SJSA1 (cell line): ENCODE results near the gene DAZAP1. TPM values are rescaled to one million over a fixed set of nuclear protein-coding genes. Genes with fewer than 3 reads are reported as not detected.

Source experiments
- DNase-seq, 2 experiments: peaks; one replicate each; pipeline ENCODE4 v3.0.0-alpha.2; 2015 to 2020; ENCODE audit warnings: low spot score in 2 of 2, low read depth in 1 of 2
- H3K27ac ChIP-seq: fragments of 250-450 bp; sonication (Bioruptor Pico); 2 replicates; pipeline ENCODE4 v1.5.1; 2020; ENCODE audit warnings: mild to moderate bottlenecking, moderate library complexity
- H3K27me3 ChIP-seq: fragments of 250-450 bp; sonication (Bioruptor Pico); replicated peaks from 2 replicates; pipeline ENCODE4 v1.5.1; 2020; ENCODE audit warnings: mild to moderate bottlenecking, moderate library complexity
- H3K36me3 ChIP-seq: fragments of 250-450 bp; sonication (Bioruptor Pico); 2 replicates; pipeline ENCODE4 v1.5.1; 2020; ENCODE audit warnings: mild to moderate bottlenecking
- H3K4me1 ChIP-seq: fragments of 250-450 bp; sonication (Bioruptor Pico); replicated peaks from 2 replicates; pipeline ENCODE4 v1.6.1; 2021; ENCODE audit warnings: mild to moderate bottlenecking
- H3K4me3 ChIP-seq: fragments of 250-450 bp; sonication (Bioruptor Pico); 2 replicates; pipeline ENCODE4 v1.5.1; 2020; ENCODE audit warnings: mild to moderate bottlenecking
- H3K9me3 ChIP-seq: fragments of 250-450 bp; sonication (Bioruptor Pico); replicated peaks from 2 replicates; pipeline ENCODE4 v1.5.1; 2020; ENCODE audit warnings: mild to moderate bottlenecking
- total RNA-seq: library from RNA; depleted of rRNA; stranded (reverse); fragments of >200 nt; shearing (Covaris generic); gene quantifications from 2 replicates; pipeline ENCODE4 v1.2.3, GENCODE V29; 2014

DAZAP1 gene
- total RNA-seq, 1 experiment from 2014 or later, result 131 TPM

DNA sequence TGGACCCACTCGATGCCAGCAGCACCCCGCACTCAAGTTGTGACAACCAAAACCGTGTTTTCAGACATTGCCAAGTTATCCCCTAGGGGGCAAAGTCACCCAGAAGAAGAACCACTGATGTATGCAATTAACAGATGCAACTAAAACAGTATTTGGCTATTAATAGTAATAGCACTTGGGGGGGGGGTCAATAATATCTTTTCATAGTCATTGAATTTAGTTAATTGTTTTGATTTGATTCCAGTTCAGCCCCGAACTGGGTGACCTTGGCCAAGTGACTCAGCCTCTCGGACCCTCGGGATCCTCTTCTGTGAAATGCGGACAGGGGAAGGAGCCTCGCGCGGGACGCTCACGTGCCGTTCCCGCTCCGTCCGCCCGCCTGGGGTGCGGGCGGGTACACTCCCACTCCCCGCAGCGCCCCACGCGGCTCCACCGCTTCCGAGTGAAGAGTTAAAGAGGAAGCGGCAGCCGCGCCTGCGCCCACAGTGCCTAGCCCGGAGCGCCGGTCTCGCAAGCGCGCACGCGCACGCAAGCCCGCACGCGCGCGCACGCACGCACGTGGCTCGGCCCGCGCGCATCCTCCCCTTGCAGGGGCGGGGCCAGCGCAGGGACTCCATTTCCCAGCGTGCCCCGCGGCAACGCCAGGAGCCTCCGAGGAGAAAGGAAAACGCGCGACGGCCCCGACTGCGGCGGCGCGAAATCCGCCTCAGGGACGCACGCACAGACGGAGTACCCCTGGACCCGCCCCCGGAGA, 435 bp upstream of the DAZAP1 start:
- no peaks in the 10 kb centered on the region; the same call in 1 of the 2 replicates for H3K9me3 ChIP-seq
- H3K27ac ChIP-seq, result peak overlapping the region; percentile 43
- peaks cover 44% of the 10 kb centered on the region for H3K4me1 ChIP-seq
- H3K36me3 ChIP-seq, result peaks cover 45% of the 10 kb centered on the region
- H3K27me3 ChIP-seq, result no peaks in the 10 kb centered on the region
- peak overlapping the region; percentile 98 for H3K4me3 ChIP-seq
- peak; percentile 98 to 99 for DNase-seq

DNA sequence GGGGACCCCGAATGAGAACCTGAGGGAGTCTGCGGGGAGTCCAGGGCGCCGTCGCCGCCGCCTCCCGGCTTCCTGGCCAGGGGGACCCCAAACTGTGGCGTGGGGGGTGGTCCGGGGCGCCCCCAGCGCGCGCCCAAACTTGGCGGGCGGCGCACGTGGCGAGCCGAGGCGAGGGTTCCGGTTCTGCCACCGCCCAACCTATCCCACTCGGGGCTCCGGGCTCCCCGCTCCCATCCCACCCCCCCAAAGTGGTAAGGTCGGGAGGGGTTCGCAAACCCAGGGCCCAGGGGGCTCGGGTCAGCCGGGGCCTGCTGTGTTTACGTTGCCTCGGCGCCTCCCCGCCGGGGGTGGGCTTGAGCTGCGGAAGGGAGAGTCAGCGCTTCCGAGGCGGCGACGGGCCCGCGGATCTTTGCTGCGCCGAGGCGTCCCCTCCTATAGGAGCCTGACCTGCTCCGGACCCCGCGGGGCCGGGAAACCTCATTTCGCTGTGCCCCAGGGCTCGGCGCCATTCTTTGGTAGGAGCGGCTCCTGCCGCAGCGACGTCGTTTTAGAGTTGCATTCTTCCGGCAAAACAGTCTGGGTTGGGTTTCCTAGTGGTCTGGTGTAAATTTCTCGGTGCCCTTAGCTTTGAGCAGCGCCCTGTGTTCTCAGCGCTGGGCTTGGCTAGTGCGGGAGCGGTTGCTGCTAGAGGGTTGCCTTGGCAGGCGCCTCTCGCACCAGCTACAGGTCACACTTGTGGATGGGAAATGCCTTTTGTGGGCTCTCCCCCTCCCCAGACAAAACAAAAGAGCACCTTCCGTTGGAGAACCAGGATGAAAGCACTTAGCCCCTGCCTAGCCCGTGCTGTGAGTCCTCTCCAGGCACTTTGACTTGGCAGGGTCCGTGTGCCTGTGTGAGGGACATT, 1.2 kb downstream of the DAZAP1 start:
- Histone ChIP-seq H3K27me3 (no peaks in the 10 kb centered on the region), H3K4me3 (peak overlapping the region; percentile 98), H3K36me3 (peaks cover 58% of the 10 kb centered on the region), H3K9me3 (no peaks in the 10 kb centered on the region; the same call in 1 of the 2 replicates), H3K4me1 (peaks cover 30% of the 10 kb centered on the region), H3K27ac (peak overlapping the region; percentile 91)
- DNase-seq, result peak; percentile 64 to 67

DNA sequence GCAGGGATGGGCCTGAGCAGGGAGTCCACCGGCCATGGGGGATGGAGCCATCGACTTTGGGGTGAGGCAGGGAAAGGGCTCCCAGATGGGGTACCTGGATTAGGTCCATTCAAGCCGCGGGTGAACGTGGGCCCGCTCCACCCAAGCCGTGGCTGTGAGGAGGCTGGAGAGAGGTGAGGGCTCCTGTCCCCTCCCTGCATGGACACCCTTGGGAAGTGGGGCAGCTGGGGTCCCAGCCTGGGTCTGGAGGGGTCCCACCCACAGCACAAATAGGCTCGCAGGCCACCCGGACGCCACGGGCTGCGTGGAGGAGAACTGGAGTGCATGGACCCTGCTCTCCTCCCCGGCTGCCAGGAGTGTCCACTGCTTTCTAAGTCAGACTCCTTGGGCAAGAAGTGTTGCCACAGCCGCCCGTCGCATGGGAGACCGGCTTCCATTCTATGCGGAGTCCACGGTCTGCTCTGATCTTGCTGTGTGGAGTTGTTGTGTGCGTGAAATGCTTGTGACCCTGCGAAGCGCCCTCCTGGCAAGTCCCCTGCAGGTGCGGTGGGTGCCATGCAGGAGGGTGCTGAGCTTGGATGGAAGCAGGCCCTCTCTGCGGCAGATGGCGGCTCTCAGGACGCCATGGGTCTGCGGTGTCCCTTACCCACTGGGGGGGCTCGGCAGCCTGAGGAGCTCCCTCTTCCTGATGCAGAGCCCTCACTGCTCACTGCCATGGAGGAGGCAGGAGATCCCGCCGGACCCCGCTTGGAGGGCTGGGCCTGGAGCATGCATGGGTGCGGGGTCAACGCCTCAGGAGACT, 2.0 kb downstream of the DAZAP1 start:
- H3K4me1 ChIP-seq, result peaks cover 30% of the 10 kb centered on the region
- no peaks in the 10 kb centered on the region for H3K27me3 ChIP-seq
- H3K36me3 ChIP-seq, result peaks cover 67% of the 10 kb centered on the region
- H3K4me3 ChIP-seq, result peak overlapping the region; percentile 98
- H3K9me3 ChIP-seq, result no peaks in the 10 kb centered on the region; the same call in 1 of the 2 replicates
- no peak for DNase-seq
- H3K27ac ChIP-seq, result peak overlapping the region; percentile 91; the same call in 1 of the 2 replicates

DNA sequence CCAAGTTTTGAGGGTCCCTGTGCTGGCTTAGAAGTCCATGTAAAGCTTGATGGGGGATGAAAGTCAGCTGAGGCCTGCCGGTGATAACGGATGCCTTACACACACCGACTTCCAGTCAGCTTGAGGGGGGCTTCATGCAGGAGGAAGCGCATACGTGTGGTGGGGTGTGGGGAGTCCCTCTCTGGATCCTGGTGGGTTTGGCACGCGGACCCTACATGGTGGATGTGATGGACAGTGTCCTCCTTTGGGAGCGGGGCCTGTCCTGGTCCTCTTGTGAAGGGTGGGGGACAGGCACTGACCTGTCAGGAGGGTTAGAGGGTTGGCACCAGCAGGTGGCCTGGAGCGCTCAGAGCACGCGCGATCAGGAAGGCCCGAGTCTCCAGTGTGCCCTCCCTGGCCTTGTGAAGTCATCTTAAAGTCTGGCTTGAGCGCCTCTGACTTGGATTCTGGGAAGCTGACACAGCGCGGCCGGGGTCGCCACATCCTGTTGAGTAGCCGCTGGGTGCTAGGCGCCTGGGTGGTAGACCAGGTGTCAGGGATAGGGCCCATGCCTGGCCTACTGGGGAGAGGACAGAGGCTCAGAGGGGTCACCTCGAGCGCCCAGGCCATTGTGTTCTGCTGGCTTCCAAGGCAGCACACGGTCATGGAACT, 2.9 kb downstream of the DAZAP1 start:
- no peaks in the 10 kb centered on the region for H3K27me3 ChIP-seq
- peaks cover 71% of the 10 kb centered on the region for H3K36me3 ChIP-seq
- H3K27ac ChIP-seq, result no peak overlapping the region
- no peak overlapping the region for H3K4me3 ChIP-seq
- H3K9me3 ChIP-seq, result no peaks in the 10 kb centered on the region; the same call in 1 of the 2 replicates
- no peak for DNase-seq
- peaks cover 30% of the 10 kb centered on the region for H3K4me1 ChIP-seq

DNA sequence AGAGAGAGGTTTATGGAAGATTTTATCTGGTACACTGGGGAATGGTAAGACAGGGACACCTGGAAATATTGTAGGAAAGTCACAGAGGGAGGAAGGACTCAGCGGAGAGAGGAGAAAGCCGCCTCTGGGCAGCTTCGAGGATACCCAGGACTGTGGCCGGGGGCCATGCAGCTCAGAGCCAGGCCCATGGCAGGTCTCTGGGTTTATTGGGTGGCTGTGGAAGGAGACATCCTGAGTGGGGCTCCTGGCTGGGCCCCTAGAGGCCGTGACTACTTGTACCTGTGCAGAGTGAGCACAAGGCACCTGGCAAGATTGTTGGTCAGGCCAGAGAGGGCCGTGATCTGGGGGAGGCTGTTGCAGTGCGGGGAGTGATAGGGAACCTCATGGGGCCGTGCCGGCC, 3.4 kb downstream of the DAZAP1 start:
- no peaks in the 10 kb centered on the region for H3K27me3 ChIP-seq
- no peak overlapping the region for H3K4me3 ChIP-seq
- no peaks in the 10 kb centered on the region; the same call in 1 of the 2 replicates for H3K9me3 ChIP-seq
- peaks cover 75% of the 10 kb centered on the region for H3K36me3 ChIP-seq
- DNase-seq, result no peak
- H3K27ac ChIP-seq, result no peak overlapping the region
- peaks cover 30% of the 10 kb centered on the region for H3K4me1 ChIP-seq

DNA sequence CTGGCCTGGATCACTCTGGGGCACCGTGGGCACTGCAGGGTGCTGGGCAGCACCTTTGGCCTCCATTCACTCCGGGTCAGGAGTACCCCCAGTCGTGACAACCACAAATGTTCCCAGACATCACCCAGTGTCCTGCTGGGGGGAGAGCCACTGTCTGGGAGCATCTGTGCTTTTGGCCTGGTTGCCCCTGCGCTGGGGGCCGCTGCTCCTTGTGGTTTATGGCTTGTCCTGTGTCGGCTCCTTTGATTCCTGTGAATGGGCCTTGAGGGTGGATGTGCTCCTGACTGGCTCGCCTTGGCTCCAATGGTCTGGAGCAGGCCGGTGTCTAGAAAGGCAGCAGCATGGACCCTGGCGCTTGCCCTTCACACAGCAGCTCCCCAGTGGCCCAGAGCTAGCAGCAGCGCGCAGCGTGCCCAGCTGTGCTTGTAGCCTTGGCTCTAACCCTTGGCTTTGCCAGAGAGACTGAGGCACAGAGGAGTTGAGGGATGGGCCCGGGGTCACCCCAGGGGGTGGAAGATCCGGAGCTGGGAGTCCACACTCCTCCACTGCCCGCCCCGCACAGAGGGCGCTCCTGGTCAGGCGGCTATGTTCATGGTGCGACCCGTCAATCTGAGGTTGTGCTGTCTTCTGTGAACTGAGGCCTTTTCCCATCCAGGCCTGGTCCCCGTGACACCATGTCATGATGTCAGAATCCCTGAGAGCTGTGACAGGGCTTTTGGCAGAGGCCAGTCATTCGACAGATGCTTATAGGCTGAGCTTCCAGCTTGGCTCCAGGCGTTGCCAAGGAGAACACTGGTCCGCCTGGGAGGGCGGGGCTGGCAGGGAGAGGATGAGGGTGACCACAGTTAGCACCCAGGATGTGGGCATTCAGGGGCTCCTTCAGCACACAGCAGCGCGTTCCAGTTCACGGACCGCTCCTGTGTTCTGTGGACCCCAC, 4.1 kb downstream of the DAZAP1 start:
- DNase-seq, result no peak
- peaks cover 83% of the 10 kb centered on the region for H3K36me3 ChIP-seq
- no peaks in the 10 kb centered on the region for H3K27me3 ChIP-seq
- peaks cover 29% of the 10 kb centered on the region for H3K4me1 ChIP-seq
- no peaks in the 10 kb centered on the region; the same call in 1 of the 2 replicates for H3K9me3 ChIP-seq
- H3K4me3 ChIP-seq, result no peak overlapping the region
- H3K27ac ChIP-seq, result no peak overlapping the region

DNA sequence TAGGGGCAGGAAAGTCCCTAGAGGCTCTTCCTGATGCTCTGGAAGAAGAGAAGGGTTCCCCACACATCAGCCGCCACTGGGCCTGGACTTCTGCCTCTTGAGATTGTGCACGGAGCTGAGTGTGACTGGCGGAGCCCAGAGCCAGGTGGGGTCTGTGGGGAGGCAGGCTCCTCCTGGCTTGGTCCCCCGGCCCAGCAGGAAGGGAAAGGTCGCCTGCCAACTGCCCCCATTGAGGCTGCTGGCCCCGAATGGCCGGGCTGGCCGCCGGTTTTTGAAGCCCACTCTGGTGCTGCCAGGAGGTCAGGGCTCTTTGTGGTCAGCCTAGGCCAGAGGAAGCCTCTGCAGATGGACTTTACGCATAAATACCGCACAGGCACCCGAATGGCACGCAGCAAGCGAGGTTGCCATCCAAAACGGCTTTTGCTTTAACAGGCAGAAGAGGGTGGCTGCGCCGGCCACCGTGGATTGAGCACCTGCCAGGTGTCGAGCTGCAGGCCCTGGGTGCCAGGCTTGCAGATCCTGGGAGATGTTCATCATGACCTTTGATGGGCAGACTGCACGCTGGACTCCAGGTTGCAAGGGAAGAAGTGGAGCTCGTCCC, 5.0 kb downstream of the DAZAP1 start:
- Histone ChIP-seq H3K4me3 (no peak overlapping the region), H3K4me1 (peaks cover 23% of the 10 kb centered on the region), H3K27ac (no peak overlapping the region), H3K27me3 (no peaks in the 10 kb centered on the region), H3K9me3 (no peaks in the 10 kb centered on the region; the same call in 1 of the 2 replicates), H3K36me3 (peaks cover 92% of the 10 kb centered on the region)
- no peak for DNase-seq

DNA sequence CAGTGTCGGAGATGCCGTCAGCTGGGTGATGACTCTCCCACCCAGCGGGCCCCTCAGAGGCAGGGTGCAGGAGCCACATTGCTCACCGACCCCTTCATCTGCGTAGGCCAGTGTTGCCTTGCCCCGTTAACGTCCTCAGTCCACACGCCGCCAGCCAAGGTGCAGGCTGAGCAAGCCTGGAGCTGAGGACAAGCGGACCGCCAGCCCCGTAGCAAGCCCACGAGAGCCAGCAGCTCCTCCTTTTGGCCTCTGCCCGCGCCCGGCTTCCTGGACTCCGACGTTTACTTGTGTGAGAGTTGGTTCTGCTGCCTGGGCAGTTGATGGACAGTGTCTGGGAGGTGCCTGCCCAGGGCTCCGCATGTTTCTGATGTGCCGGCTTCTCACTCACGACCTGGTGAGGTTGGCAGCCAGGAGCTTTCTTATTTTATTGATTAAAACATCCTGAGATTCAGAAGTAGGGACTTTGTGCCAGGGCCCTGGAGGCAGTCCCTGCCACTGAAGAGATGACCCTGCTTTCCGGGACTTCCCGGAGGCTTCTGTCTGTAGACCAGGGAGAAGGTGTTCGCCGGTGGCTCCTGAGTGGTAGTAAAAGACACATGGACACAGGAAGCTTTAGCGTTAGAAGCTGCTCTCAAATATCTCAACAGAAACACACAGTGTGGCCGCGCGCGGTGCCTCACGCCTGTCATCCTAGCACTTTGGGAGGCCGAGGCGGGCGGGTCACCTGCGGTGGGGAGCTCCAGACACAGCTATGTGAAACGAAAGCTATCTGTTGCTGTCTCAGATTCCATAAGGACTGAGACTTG, 5.8 kb downstream of the DAZAP1 start:
- Histone ChIP-seq H3K36me3 (peaks cover 92% of the 10 kb centered on the region), H3K4me1 (peaks cover 23% of the 10 kb centered on the region), H3K9me3 (no peaks in the 10 kb centered on the region), H3K27ac (no peak overlapping the region), H3K4me3 (no peak overlapping the region), H3K27me3 (no peaks in the 10 kb centered on the region)
- DNase-seq, result no peak

DNA sequence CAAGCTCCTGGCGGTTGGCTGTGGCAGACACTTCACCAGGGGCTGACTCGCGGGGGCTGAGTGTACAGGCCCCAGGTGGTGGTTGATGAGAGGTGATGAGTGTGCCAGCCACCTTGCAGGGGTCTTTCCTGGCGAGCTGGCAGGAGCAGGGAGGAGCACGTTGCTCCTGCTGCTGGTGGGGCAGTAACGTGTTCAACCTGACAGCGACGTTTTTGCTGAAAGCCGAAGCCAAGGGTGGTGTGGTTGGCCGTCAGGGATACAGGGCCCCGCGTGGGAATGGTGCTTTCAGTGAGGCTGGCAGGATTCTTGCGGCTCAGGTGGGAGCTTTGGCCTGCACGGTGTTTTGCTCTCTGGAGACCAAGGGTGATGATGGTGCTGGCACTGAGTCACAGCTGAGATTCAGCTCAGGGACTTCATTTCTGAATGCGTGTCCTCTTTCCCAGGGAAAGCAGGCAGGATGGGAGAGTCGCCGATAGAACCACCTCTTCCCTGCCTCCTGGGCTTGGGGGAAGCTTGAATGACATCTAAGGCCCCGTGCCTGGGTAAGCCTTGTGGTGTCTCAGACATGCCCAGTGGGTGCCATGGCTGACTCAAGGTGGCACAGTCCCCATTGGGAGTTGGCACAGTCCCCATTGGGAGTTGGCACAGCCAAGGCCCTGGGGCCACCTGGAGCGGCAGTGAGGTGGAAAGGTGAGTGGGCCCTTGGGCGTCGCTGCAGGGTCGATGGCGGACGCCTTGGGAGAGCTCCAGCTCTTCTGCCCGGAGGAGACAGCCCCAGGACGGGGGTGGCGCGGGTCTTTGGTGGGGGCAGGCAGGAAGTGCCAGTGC, 8.8 kb downstream of the DAZAP1 start:
- no peak overlapping the region for H3K27ac ChIP-seq

DNA sequence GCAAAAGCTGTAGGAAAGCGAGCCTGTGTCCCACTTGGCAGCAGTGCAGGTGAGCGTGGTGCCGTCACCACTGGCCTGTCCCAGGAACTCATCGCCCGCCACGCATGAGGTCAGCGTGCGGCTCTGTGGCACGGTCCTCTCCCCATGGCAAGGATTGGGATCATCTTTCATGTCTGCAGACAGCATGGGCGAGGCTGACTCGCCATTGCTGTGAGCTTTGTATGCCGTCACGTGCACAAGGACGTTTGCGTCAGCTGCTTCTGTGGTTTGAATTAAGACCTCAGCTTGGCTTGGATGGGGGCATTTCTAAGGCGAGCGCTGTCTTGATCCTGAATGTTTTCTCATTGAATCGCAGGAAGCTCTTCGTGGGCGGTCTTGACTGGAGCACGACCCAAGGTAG, 9.8 kb downstream of the DAZAP1 start:
- no peaks in the 10 kb centered on the region for H3K27me3 ChIP-seq
- peaks cover 84% of the 10 kb centered on the region for H3K36me3 ChIP-seq
- H3K4me3 ChIP-seq, result no peak overlapping the region
- no peak for DNase-seq
- H3K4me1 ChIP-seq, result no peaks in the 10 kb centered on the region
- no peak overlapping the region for H3K27ac ChIP-seq
- H3K9me3 ChIP-seq, result no peaks in the 10 kb centered on the region

More for the DNA sequence above, 8.8 kb downstream of the DAZAP1 start:
- no peak for DNase-seq
- H3K9me3 ChIP-seq, result no peaks in the 10 kb centered on the region
- no peak overlapping the region for H3K4me3 ChIP-seq
- peaks cover 83% of the 10 kb centered on the region for H3K36me3 ChIP-seq
- H3K27me3 ChIP-seq, result no peaks in the 10 kb centered on the region
- H3K4me1 ChIP-seq, result no peaks in the 10 kb centered on the region
